Loucy (cell line): ENCODE results near the gene CUL1.

Source experiments
- CTCF ChIP-seq: fragments of 200-600 bp; sonication (generic); conservative IDR thresholded peaks from 2 replicates; pipeline ENCODE4 v1.5.1; 2014; ENCODE audit warnings: mild to moderate bottlenecking, antibody characterized with exemption, low read length
- EZH2phosphoT487 ChIP-seq: fragments of 200-600 bp; IDR thresholded peaks from 2 replicates; pipeline ENCODE4 v1.6.1; 2018; ENCODE audit warnings: antibody characterized with exemption, mild to moderate bottlenecking, moderate library complexity, borderline replicate concordance

- TF ChIP-seq EZH2phosphoT487 (no peak), CTCF (no peak)
Measured at GRCh38 chr7:148796841-148797240, 98.1 kb downstream of the CUL1 start.
